Aorta (tissue), 5 donors: Measurements from ENCODE around the gene GPR107. TPM values are rescaled to one million over a fixed set of nuclear protein-coding genes. Genes with fewer than 3 reads are reported as not detected.

ENCODE experiments used
- ATAC-seq: fragments of 200-7000 bp; cut with Tn5 transposase; one replicate; pipeline ENCODE4 v1.9.1; 2022; ENCODE audit warnings: moderate library complexity; ENCODE audit not compliant: low FRiP score
- DNase-seq, 2 donors: peaks; one replicate each; pipeline ENCODE4 v3.0.0-alpha.2; 2020
- H3K27ac ChIP-seq, 2 donors: one replicate each; pipeline ENCODE4 v1.5.1; 2013; ENCODE audit warnings: low read length in 2 of 2, mild to moderate bottlenecking in 2 of 2, moderate library complexity in 2 of 2, control low read depth in 1 of 2, inconsistent platforms in 1 of 2, low read depth in 1 of 2
- H3K27me3 ChIP-seq, 2 donors: one replicate each; pipeline ENCODE4 v1.6.1; 2013; ENCODE audit warnings: control low read depth in 1 of 2, low read length in 1 of 2, mild to moderate bottlenecking in 1 of 2, moderate library complexity in 1 of 2; ENCODE audit not compliant: insufficient read depth in 2 of 2, control insufficient read depth in 1 of 2
- H3K36me3 ChIP-seq, 2 donors: one replicate each; pipeline ENCODE4 v1.6.1; 2013; ENCODE audit warnings: control low read depth in 1 of 2, low read length in 1 of 2, mild to moderate bottlenecking in 1 of 2; ENCODE audit not compliant: insufficient read depth in 2 of 2, control insufficient read depth in 1 of 2
- H3K4me1 ChIP-seq, 2 donors: one replicate each; pipeline ENCODE4 v1.6.1; 2013; ENCODE audit warnings: low read length in 2 of 2, control low read depth in 1 of 2, mild to moderate bottlenecking in 1 of 2, moderate library complexity in 1 of 2; ENCODE audit not compliant: insufficient read depth in 2 of 2, control insufficient read depth in 1 of 2
- H3K4me3 ChIP-seq, 2 donors: one replicate each; pipeline ENCODE4 v1.5.1; 2013; ENCODE audit warnings: low read length in 2 of 2, control low read depth in 1 of 2, mild to moderate bottlenecking in 1 of 2
- H3K9me3 ChIP-seq: one replicate; pipeline ENCODE4 v1.6.1; 2013; ENCODE audit warnings: mild to moderate bottlenecking, low read length; ENCODE audit not compliant: control insufficient read depth
- WGBS, 2 donors: extraction: QIAGEN DNeasy Blood & Tissue Kit; methylation state at CpG; one replicate each; pipeline ENCODE4 v1.1.7; 2013; 5-methylcytosine and 5-hydroxymethylcytosine counted together
- intact Hi-C, 2 donors: fragments of 100-400 bp; cut with DNase I; formaldehyde crosslinking; loops; one replicate each; pipeline versions ENCODE4 v1.14.2 to v1.15.0; 2022
- polyA plus RNA-seq, 2 donors: library from polyadenylated mRNA; stranded (reverse); fragments of 200-250 nt; gene quantifications; one replicate each; pipeline ENCODE4 v1.2.3, GENCODE V29; 2013
- total RNA-seq, 2 donors: library from RNA; stranded (reverse); fragmentation: NEBNext Ultra II Directional; extraction: Animal tissue kit (Norgen Biotek cat#: 25700); gene quantifications; one replicate each; pipeline ENCODE4 v1.2.1, GENCODE V29; 2021
- donor health status: healthy with polysubstance abuse.
- donor health status: Bipolar disorder and iron deficiency.
- donor health status: DM: no; HTN: no; CAD: no.
- donor health status: DM: no; HTN: no; CAD: no.
- donor health status: DM: yes; HTN: yes; CAD: no.

GPR107 gene
- total and polyA plus RNA-seq, 4 donors: 7.4 to 48.2 (median 35.1) TPM

DNA sequence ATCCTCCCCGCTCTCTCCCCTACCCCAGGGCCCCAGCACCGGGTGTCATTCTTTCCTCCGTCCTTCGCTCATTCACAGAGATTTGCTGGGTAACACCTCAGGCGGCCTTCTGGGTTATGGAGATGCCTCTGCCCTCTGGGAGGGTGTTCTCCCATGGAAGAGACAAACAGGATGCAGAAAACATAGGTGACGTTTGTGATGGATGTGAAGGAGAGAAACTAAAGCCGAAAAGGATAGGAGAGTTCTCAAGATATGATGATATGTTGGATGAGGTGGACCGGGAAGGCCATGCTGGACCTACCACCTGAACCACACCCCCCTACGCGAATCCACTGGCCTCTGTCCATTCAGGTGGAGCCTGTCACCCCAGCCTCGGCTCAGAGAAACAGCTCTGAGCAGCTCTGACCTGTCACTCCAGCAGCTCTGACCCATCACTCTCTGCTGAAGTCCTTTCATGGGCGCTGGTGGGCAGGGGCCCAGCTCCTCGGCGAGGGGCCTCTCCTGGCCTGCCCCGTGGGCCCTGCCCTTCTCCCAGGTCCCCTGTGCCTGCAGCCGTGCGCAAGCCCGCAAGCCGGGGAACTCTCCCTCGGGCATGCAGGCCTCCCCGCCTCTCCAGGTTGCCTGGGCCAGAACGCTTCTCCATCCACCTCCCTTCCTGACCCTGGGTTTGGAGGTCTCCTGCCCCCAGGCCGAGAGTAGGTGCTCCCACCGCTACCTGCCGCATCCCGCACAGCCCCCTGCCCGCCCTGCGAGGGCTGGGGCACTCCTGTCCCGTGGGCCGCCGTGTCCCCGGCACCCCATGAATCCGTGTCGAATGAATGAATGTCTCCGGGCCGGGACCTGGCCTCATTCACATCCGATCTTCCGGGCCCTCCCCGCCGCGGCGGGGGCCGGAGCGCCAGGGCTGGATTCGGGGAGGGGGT, 117.8 kb downstream of the GPR107 start:
- no peaks in the 10 kb centered on the region for H3K36me3 ChIP-seq
- ATAC-seq: no peak

DNA sequence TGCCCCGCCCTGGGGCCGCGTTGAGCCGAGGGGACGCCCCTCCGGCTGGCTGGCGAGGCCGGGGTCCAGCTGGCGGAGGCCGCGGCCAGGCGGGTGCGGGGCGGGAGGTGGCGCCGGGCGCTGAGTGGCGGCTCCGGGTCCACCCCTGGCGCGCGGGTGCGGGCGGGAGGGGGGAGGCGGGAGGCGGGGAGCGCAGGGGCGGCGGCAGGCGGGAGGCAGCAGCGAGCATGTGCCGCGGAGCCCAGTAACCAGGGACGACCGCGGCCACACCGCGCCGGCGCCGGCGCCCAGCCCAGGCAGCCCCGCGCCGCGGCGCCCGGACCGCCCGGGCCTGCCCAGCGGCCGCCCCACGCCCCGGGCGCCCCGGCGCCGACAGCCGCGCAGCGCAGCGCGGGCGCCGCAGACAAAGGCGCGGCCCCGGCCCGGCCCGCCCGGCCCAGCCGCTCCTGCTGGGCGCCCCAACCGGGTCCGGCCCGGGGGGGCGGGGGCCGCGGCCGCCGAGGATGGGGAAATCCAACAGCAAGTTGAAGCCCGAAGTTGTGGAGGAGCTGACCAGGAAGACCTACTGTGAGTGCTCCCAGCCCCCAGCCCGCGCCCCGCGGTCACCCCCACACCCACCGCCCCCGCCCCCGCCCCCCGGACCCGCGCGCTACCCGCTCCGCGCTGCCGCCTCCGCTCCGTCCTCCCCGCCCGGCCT, 118.6 kb downstream of the GPR107 start, which contains the start of gene NCS1:
Gene NCS1, plus strand, starts transcription at position 244 of the 697 bp plus-strand sequence. Its CDS starts 260 bp downstream, at position 504.
- peak within 1 kb of the TSS; percentile 15 to 86 for H3K27ac ChIP-seq
- intact Hi-C loops: loop anchor here (5.0 kb wide), 3 partner anchors 35 to 65 kb away; no protein-coding TSS in a partner anchor
- peak within 1 kb of the TSS; percentile 75 to 85 for H3K4me3 ChIP-seq

More for the DNA sequence above, 117.8 kb downstream of the GPR107 start:
- Histone ChIP-seq H3K27me3 (no peaks in the 10 kb centered on the region), H3K4me3 (peak overlapping the region; percentile 46 to 85), H3K9me3 (no peaks in the 10 kb centered on the region), H3K4me1 (peaks cover 0 to 5% of the 10 kb centered on the region in 2 donors), H3K27ac (no peak overlapping the region)
- DNase-seq: no peak
- WGBS, 2 donors: 27 to 29% methylated on average over 44 to 45 of the region's 45 CpGs
- intact Hi-C loops: loop anchor here (5.0 kb wide), 3 partner anchors 36 to 66 kb away; no protein-coding TSS in a partner anchor

DNA sequence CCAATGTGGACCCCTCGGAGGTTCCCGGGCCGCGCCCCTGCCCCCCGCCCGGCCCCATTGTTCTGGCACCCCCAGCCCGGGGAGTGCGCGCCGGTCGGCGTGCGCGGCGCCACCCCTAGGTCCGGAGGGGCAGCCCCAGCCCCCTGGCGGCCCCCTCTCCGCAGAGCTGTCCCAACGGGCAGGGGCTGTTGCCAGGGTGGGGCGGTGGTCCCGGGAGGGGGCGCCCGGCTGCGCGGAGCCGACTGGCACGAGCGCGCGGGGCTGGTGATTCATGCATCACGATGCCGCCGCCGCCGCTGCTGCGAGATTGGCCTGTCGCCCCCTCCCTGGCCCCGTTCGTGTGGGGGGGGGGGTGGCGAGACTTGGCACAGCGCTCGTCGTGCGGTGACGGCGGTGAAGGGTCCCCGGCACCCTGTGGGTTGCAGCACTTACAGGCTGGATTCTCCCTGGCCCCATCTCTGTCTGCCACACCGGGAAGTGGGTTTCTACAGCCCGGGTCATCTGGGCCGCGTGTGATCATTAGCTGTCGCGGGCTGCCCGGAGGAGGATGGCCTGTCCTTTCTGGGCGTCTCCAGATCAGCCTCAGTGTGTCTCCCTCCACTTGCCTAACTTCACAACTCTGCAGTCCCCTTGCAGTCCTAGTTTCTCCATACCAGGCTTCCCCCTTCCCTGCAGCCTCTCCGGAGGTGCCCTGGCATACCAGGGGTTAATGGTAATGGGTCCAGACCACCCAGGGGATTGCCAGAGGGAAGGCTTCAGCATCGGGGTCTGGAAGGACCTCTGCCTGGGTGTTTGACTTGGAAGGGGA, 119.4 kb downstream of the GPR107 start:
- ATAC-seq: peak; percentile 28
- 0 to 1% methylated on average over 37 to 57 of the region's 57 CpGs for WGBS, 2 donors
- intact Hi-C loops: loop anchor here (5.0 kb wide), 3 partner anchors 34 to 64 kb away; no protein-coding TSS in a partner anchor
- Histone ChIP-seq H3K4me1 (peaks cover 0 to 5% of the 10 kb centered on the region in 2 donors), H3K9me3 (no peaks in the 10 kb centered on the region), H3K27ac (peak overlapping the region; percentile 15 to 86), H3K36me3 (no peaks in the 10 kb centered on the region), H3K27me3 (no peaks in the 10 kb centered on the region), H3K4me3 (peak overlapping the region; percentile 75 to 85)
- peak; percentile 74 to 90 for DNase-seq

More for the DNA sequence above, 118.6 kb downstream of the GPR107 start, which contains the start of gene NCS1:
- 0% methylated on average over 41 to 101 of the region's 101 CpGs for WGBS, 2 donors
- no peaks in the 10 kb centered on the region for H3K36me3 ChIP-seq
- H3K9me3 ChIP-seq: no peaks in the 10 kb centered on the region
- DNase-seq: peak; percentile 85 to 95
- H3K27me3 ChIP-seq: no peaks in the 10 kb centered on the region
- peaks cover 0 to 5% of the 10 kb centered on the region in 2 donors for H3K4me1 ChIP-seq
- peak; percentile 78 for ATAC-seq

DNA sequence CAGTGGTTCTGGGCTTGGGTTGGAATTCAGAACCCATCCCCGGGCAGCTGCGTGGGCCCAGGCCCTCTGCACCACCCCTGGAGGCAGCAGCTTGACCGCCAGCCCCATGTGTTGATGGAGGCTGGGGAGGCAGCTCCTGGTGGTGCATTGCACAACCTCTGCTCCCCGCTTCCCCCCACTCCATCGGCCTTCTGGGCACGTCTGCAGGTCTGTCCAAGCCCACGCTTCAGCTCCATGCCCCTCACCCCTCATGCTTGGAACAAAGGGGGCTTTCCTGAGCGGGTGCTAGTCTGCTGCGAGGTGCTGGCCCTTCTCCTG, 119.9 kb downstream of the GPR107 start:
- intact Hi-C loops: loop anchor here (5.0 kb wide), 3 partner anchors 34 to 64 kb away; no protein-coding TSS in a partner anchor
- no peaks in the 10 kb centered on the region for H3K27me3 ChIP-seq
- WGBS, 2 donors: 7 to 10% methylated on average over 9 of the region's 9 CpGs
- peaks cover 0 to 5% of the 10 kb centered on the region in 2 donors for H3K4me1 ChIP-seq
- ATAC-seq (peak; percentile 49), DNase-seq (no peak)
- H3K27ac ChIP-seq: peak overlapping the region; percentile 15 to 86
- no peaks in the 10 kb centered on the region for H3K9me3 ChIP-seq
- H3K4me3 ChIP-seq: peak overlapping the region; percentile 75 to 85
- no peaks in the 10 kb centered on the region for H3K36me3 ChIP-seq

DNA sequence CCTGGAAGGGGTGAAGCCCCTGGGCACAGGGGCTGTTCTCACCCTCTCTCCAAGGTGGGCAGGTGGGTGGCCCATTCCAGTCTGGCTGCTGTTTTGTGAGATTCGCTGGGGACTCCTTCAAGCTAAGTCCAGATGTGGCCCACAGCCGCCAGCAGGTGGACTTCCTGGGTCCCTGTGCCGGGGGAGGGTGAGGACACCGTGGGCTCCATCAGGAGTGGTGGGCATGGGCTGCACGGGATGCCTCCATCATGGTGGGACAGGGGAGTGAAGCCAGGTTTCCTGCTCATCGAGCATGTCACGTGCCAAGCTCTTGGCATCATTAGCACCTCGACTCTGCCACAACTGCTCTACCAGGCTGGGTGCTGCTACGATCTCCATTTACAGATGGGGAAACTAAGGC, 120.3 kb downstream of the GPR107 start:
- Histone ChIP-seq H3K36me3 (no peaks in the 10 kb centered on the region), H3K9me3 (no peaks in the 10 kb centered on the region), H3K4me1 (peaks cover 0 to 5% of the 10 kb centered on the region in 2 donors), H3K27me3 (no peaks in the 10 kb centered on the region), H3K4me3 (no peak overlapping the region), H3K27ac (peak overlapping the region; percentile 4 to 86)
- DNase-seq: no peak
- intact Hi-C loops: loop anchor here (5.0 kb wide), 3 partner anchors 33 to 63 kb away; no protein-coding TSS in a partner anchor
- 23 to 31% methylated on average over 9 of the region's 9 CpGs for WGBS, 2 donors
- ATAC-seq: no peak

DNA sequence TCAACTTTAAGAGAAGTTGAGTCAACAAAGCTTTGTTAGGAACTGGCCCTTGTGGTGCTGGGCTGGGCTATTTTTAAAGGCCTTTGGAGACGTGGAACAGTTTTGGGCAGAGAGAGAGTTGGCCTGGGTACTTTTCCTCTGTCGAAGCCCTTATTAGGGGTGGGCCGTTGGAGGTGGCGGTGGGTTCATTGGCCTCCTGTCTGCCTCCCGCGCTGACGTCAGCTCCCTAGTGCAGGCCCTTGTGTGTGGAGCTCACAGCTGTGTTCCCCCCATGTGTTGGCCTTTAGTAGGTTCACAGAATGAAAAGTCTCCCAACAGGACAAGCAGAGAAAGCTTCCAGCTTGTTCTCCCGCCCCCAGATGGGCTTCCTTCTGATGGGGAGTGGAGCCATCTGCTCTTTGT, 121.2 kb downstream of the GPR107 start:
- H3K27me3 ChIP-seq: no peaks in the 10 kb centered on the region
- intact Hi-C loops: loop anchor here (5.0 kb wide), 3 partner anchors 32 to 62 kb away; no protein-coding TSS in a partner anchor
- 8 to 12% methylated on average over 8 of the region's 8 CpGs for WGBS, 2 donors
- DNase-seq (peak; percentile 82 to 92), ATAC-seq (peak; percentile 71)
- H3K27ac ChIP-seq: peak overlapping the region; percentile 14 to 62
- no peak overlapping the region for H3K4me3 ChIP-seq
- H3K4me1 ChIP-seq: peaks cover 0 to 5% of the 10 kb centered on the region in 2 donors
- no peaks in the 10 kb centered on the region for H3K36me3 ChIP-seq
- H3K9me3 ChIP-seq: no peaks in the 10 kb centered on the region

DNA sequence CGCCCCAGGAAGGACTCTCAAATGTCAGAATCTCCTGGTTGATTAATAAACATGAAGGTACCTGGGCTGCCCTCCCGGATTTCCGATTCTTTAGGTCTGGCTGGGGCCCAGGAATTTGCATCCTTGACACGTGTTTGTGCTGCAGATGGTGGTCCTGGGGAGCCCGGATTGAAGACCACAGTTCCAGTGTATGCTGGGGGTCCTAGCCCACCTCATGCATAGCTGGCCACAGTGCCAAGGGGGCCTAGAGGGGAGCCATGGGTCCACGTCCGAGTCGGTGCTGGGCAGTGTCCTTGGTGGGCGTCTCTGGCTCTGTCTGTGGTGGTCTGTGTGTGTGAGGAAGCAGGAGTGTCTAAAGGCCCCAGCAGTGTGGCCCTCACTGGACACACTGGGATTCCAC, 121.6 kb downstream of the GPR107 start:
- Histone ChIP-seq H3K9me3 (no peaks in the 10 kb centered on the region), H3K27ac (peak overlapping the region; percentile 14 to 62), H3K4me3 (no peak overlapping the region), H3K4me1 (peaks cover 0 to 5% of the 10 kb centered on the region in 2 donors), H3K27me3 (no peaks in the 10 kb centered on the region), H3K36me3 (no peaks in the 10 kb centered on the region)
- ATAC-seq (no peak), DNase-seq (no peak)
- 59 to 63% methylated on average over 9 of the region's 9 CpGs for WGBS, 2 donors
- intact Hi-C loops: no loop called here

DNA sequence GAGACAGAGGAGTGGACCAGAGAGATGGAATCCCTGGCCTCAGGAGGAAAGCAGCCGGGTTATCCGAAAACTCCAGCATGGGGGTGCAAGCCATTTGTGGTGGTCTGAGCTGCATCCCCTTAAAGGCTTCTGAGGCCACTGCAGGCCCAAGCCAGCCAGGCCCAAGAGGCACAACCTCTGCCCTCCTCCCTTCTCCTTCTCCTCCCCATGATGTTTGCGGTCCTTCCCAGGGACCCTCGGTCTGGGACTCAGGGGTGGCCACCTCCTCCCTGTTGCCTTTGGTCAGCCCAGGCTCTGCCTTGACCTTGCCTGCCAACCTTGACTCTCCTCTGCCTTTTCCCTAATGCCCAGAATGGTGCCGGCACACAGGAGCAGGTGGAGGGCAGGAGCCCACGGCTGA, 123.1 kb downstream of the GPR107 start:
- intact Hi-C loops: no loop called here
- DNase-seq: no peak
- peaks cover 0 to 5% of the 10 kb centered on the region in 2 donors for H3K4me1 ChIP-seq
- no peaks in the 10 kb centered on the region for H3K9me3 ChIP-seq
- no peak overlapping the region for H3K4me3 ChIP-seq
- H3K27me3 ChIP-seq: no peaks in the 10 kb centered on the region
- 88 to 91% methylated on average over 6 of the region's 6 CpGs for WGBS, 2 donors
- ATAC-seq: no peak
- no peaks in the 10 kb centered on the region for H3K36me3 ChIP-seq
- H3K27ac ChIP-seq: peak overlapping the region in 1 of 2 donors; percentile 2
